Islet of Langerhans (tissue), 1 donor: Measurements from ENCODE around the gene PGBD1.

Source experiments
- FAIRE-seq: peaks from one replicate; lab custom pipeline; 2011; peaks lifted over from hg19 to GRCh38; lab: Jason Lieb, UNC

The PGBD1 gene, protein sequence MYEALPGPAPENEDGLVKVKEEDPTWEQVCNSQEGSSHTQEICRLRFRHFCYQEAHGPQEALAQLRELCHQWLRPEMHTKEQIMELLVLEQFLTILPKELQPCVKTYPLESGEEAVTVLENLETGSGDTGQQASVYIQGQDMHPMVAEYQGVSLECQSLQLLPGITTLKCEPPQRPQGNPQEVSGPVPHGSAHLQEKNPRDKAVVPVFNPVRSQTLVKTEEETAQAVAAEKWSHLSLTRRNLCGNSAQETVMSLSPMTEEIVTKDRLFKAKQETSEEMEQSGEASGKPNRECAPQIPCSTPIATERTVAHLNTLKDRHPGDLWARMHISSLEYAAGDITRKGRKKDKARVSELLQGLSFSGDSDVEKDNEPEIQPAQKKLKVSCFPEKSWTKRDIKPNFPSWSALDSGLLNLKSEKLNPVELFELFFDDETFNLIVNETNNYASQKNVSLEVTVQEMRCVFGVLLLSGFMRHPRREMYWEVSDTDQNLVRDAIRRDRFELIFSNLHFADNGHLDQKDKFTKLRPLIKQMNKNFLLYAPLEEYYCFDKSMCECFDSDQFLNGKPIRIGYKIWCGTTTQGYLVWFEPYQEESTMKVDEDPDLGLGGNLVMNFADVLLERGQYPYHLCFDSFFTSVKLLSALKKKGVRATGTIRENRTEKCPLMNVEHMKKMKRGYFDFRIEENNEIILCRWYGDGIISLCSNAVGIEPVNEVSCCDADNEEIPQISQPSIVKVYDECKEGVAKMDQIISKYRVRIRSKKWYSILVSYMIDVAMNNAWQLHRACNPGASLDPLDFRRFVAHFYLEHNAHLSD

DNA sequence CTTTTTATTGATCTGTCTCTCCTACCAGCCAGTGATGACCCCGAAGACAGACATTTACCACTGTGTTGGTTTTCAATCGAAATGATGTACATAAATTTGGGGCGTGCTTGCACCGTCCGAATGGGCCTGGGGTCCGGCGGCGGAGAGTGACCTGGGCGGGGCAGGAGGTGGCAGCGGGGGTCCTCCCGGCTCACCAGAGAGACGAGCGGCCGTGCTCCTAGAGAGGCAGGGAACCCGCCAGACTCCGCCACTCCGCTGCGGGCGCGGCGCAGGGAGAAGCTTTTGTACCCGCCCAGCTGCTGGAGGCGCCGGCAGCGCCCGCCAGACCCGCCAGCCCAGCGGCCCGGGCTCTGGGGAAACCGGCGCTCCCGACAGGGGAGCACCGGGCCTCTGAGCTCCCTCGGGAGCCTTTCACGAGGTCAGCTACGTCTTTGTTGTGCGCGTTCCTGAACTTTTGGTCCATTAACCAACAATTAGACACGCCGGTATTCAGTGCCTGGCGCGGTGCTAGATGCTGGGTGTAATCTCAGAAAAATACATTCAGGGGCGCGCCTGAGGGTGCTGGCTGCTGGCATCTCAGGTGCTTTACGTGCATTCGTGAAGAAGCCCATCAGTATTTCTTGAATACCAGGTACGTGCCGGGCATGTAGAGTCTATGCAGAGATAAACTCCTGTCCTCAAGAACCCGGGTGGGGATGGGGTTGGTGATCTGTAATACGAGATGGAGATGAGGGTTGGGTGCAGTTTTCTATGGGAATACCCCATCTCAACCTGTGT lies at the start of gene PGBD1:
Gene PGBD1, plus strand, starts transcription at position 285 of the 777 bp plus-strand sequence. CDS start 2,242 bp downstream, outside the sequence.
- no peak for FAIRE-seq

DNA sequence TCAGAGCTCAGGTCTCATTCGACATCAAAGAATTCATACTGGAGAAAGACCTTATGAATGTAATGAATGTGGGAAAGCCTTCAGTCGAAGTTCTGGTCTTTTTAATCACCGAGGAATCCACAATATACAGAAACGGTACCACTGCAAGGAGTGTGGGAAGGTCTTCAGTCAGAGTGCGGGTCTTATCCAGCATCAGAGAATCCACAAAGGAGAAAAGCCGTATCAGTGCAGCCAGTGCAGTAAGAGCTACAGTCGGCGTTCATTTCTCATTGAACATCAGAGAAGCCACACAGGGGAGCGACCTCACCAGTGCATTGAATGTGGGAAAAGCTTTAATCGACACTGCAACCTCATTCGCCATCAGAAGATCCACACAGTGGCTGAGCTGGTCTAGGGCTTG lies 48.6 kb upstream of the PGBD1 start:
- no peak for FAIRE-seq

DNA sequence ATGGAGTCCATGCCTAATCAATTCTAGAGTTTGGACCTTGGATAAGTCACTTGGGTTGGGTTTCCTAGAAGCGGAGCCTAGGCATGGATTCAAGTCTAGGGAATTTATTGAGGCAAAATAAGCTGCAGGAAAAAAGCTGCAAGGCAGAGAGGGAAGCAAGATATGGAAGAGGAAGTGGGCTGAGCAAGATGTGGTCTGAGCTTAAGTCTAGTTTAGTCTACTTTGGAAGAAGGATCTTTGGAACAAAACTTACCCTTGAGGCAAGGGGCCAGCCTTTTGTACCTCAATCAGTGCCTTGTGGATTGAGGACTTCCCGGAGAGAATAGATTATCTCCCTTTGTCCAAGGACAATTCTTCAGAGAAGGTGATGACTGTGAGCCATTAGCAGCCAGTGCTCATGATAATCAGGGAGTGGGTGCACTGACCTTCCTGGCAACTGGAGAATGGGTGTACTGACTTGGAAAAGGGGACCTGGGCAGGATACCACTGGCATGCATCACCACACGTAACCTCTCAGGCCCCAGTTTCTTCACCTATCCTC lies 45.4 kb upstream of the PGBD1 start:
- FAIRE-seq, result no peak

DNA sequence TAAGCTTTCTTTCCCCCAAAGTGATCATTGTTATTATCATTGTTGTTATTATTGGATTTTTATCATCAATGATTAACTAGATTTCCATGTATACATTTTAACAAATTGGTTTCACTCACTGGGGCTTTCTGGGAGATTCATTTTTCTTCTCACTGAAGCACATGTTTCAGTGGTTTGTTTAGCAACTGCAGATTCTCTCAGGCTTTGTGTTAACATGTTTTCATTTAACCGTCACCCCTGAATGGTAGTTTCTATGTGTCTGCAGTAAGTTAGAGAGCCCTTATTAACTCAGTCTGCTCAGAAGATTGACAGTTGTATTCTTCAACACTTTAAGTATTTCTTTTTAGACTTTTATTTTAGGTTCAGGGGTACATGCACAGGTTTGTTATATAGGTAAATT lies 41.7 kb upstream of the PGBD1 start:
- no peak for FAIRE-seq

DNA sequence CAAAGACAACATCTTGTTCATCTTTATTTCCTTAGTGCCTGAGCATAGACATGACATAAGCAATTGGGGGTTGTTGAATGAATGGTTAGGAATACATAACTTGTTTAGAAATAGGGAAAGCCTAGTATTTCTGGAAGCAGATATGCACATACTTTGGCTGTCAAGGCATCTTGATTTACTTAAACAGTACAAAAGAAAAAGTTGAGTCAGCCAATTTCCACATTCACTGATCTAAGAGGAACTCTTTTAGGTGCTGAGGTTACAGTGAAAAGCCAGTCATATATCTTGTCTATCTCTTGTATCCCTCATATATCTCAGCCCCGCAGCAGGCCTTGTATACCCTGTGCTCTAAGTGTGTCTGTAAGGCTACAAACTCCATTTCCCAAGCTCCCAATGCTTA lies 40.9 kb upstream of the PGBD1 start:
- no peak for FAIRE-seq

DNA sequence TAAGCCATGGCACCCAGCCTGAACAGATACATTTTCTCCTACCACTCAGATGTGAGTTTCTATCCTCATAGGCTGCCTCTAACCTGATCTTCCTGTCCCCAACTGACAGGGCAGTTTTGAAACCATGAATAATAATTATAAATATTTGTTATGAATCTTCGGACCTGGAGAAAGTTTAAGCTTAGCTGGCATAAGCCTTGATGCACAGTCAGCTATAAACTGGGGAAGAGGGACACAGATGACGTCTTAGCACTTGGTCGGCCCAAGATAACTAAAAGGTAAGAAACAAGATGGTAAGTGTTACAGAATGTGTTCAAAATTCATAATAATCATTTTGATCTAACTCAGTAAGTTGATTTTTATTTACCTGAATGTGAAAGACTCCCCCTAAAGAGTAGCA lies 37.4 kb upstream of the PGBD1 start:
- no peak for FAIRE-seq

DNA sequence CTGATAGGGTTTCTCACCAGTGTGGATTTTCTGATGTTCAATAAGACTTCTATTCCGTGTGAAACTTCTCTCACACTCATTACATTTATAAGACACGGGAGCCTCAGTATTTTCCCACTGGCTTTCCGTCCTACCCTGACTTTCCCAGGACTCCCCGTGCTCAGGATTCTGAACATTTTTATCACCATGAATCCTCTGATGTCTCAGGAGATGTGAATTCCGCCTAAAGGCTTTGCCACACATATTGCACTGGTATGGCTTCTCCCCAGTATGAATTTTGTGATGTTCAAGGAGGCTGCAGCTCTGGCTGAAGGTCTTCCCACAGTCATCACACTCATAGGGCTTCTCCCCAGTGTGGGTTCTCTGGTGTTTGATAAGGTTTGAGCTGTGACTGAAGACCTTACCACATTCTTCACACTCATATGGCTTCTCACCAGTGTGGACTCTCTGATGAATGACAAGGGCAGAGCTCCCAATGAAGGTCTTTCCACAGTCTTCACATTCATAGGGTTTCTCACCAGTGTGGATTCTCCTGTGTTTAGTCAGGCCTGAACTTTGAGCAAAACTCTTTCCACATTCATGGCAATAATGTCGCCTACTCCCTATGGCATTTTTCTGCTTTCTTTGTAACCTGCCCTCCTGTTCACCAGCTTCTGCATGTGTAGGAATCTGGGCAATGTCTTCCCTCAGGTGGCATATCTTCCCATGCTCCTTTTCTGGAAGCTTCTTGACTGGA lies 36.0 kb upstream of the PGBD1 start:
- FAIRE-seq, result no peak

DNA sequence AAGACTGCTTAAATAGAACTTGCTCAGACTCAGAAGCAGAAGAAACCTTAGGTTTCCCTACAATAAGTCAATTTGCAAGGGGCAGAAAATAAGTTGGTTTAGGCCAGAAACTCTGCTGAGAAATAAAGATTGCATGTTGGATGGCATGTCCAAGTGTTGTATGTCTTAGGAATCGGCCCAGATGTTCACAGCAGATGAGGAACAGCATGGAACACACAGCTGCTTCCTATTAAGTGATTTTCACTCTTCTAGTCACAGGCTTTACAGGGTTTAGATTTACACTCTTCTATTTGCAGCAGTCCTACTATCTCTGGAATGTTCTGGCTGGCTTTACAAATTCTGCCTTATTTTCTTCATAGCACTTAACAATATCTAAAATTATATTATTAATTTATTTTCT lies 32.5 kb upstream of the PGBD1 start:
- no peak for FAIRE-seq

DNA sequence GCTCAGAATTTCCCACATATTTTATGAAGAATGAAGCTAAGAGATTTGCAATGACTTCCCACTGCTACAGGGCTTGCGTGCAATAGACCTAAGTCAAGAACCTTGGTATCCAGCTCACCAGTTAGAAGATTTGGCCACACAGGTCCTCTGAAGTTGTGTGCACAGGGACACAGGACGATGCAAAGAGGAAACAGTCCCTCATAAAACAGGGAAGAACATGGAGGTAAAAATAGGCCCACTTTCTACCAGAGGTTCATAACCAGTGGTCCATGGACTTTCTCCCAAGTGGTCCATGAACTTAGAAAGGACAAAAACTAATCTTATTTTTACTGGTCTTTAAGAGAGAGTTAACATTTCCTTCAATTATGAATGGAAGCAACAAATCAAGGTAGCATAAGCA lies 30.6 kb upstream of the PGBD1 start:
- no peak for FAIRE-seq

DNA sequence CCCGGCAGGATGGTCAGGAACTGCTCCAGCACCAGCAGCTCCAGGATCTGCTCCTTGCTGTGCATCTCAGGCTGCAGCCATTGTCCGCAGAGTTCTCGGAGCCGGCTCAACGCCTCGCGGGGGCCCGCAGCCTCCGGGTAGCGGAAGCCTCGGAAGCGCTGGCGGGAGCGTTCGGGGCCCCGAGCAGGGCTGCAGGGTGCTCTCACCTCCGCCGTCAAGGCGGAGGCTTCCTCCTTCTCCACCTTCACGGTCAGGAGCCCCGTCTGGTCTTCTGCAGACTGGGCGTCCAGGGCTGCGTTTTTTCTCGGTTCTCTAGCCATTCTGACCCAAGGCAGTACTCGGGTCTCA lies 29.7 kb upstream of the PGBD1 start:
- no peak for FAIRE-seq

DNA sequence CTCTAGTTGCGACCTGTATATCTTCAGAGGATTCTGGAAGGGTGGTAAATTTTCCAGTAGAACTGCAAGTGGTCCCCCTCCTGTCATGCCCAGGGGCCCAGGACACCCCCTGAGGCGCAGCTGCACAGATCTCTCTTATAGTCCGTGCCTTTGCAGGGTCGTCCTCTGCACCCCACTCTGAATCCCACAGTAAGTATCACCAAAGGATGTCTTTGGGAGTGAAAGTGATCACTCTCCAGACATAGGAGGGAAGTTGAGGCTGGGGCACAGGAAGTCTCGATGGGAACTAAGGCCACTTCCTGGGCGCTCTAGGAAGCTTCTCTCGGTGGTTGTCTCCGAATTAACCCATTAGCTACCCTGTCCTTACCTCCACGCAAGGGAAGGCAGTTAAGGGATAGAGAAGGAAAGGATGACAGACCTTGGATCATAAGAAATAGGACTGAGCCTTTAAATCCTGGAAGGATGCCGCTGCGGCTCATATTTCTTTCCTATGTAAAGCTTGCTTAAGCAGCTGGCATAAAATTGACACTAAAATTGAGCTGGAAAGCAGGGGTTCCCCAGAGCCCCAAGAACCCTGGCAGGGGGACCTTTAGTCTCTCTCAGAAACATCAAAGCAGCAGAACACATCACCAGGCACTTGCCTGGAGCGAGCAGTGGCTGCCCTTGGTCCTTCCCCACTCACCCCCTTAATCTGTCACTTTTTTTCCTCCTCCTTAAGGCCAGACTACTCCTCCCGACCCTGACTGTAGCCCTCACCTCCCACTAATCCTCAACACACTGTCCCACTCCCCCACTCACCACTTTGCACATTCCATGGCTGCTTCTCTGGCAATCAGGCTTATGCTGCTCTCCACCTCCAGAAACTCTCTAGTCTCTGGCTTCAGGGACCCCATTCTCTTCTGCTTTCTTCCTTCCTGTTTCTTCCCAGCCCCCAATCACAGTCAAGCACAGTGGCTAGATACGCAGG lies 29.1 kb upstream of the PGBD1 start, which contains the start of gene ZKSCAN4:
Gene ZKSCAN4, minus strand, starts transcription at position 261 of the 967 bp plus-strand sequence. CDS start 289 bp downstream, outside the sequence.
- FAIRE-seq, result peak; percentile 36

DNA sequence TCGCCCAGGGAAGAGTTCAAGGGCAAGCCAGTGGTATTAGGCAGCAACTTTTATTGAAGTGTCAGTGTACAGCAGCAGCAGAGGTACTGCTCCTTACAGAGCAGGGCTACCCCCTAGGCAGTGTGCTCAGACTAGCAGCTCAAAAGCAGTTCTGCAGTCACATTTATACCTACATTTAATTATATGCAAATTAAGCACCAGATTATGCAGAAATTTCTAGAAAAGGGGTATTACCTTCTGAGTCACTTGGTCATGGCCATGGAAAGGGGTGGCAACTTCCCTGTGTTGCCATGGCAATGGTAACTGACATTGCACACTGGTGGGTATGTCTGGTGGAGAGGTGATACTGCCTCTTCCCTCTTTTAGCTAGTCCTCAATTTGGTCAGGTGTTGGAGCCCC lies 27.3 kb upstream of the PGBD1 start:
- FAIRE-seq, result no peak

DNA sequence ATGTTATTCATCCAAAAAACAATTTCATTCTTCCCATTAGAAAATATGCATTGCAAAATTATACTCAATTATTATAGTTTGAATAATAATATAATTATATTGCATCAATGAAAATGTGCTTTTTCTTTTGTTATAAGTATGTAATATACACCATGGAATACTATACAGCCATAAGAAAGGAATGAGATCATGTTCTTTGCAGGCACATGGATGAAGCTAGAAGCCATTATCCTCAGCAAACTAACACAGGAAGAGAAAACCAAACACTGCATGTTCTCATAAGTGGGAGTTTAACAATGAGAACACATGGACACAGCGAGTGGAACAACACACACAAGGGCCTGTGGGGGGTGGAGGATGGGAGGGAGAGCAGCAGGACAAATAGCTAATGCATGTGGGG lies 24.3 kb upstream of the PGBD1 start:
- FAIRE-seq, result no peak

DNA sequence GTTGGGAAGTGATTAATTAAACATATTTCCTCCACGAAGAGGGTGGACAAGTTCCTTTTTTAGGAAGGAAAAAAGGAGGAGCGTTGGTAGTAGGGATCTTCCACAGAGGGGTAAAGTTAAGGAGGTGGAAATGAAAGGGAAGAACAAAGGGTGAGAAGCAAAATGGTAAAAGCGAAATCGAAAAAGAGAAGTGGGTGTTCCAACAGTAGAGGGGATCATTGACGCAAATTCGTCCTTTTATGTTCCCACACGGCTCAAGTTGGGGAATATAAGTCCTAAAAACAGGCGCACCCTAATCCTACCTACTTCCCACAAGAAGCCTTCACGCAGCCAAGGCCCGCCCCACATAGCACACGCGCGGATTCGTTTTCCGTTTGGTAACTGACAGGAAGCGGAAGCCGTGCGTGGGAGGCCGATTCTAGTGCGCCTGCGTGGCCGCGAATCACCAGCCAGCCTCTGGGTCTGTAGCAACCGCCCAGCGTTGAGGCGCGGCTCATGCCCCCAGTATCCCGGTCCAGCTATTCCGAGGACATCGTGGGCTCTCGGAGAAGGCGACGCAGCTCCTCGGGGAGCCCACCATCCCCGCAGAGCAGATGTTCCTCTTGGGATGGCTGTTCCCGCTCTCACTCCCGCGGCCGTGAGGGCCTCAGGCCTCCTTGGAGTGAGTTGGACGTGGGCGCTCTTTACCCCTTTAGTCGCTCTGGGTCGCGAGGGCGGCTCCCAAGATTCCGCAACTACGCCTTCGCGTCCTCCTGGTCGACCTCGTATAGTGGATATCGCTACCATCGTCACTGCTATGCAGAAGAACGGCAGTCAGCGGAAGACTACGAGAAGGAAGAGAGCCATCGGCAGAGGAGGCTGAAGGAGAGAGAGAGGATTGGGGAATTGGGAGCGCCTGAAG lies 22.2 kb upstream of the PGBD1 start, which contains the start of gene NKAPL:
Gene NKAPL, plus strand, starts transcription at position 421 of the 901 bp plus-strand sequence. Its CDS starts 75 bp downstream, at position 496.
- no peak for FAIRE-seq

DNA sequence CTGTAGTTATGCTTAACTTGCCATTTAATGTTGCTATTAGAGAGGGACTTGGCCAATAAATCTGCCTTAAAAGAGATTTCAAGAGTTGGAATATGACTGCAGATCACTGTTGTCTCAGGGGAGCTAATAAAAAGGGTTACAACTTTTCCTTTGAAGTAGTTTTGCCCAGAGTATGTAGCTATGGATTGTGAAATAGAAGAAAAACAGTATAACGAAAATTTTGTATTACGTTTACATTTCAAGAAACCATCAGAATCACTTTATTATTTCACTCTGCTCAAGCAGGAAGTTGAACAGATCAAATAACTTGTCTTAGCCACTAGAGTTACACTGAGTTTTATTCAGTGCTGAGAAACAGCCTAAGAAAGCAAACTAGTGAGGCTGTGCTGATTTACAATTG lies 17.4 kb upstream of the PGBD1 start:
- no peak for FAIRE-seq

DNA sequence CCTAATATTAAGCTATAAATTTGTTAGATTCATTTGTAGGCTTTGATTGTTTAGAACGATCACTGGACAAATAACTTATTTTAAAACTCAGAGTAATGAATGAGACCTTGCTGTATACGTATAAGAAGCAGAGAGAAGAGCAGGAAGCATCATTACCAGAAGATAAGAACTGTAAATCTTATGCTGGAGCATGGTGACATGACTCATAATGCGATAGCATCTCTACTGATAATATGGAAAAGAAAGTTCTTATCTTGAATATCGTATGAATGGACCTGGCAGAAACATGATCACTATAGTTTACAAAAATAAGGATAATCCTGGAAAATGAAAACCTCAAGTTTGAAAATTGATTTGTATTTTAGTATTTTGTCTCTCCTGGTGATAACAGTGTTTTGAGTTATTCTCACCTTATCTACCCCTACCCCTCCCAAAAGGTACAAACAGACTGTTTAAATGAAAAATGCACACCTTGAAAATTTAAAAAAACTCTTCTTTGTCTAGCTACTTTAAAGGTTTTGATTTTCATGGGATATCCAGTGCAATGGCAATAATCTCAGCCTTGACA lies 16.5 kb upstream of the PGBD1 start:
- no peak for FAIRE-seq

DNA sequence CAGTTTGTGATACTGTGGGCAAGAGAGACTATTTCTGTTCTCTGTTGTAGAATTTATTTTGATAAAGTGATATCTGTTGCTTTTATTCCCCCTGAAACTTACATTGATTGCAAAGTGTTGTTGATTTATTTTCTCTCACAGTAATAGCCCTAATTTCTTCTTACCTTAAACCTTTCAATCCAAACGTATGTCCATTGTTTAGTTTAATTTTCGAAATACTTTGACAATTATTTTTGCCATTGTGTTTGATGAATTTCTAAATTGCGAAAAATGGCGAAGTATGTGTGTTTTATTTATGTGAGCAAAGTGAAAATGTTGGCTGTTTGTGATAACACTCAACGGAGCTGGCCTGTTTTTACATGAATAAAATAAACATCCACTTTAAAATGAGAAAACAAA lies 14.8 kb upstream of the PGBD1 start:
- no peak for FAIRE-seq

DNA sequence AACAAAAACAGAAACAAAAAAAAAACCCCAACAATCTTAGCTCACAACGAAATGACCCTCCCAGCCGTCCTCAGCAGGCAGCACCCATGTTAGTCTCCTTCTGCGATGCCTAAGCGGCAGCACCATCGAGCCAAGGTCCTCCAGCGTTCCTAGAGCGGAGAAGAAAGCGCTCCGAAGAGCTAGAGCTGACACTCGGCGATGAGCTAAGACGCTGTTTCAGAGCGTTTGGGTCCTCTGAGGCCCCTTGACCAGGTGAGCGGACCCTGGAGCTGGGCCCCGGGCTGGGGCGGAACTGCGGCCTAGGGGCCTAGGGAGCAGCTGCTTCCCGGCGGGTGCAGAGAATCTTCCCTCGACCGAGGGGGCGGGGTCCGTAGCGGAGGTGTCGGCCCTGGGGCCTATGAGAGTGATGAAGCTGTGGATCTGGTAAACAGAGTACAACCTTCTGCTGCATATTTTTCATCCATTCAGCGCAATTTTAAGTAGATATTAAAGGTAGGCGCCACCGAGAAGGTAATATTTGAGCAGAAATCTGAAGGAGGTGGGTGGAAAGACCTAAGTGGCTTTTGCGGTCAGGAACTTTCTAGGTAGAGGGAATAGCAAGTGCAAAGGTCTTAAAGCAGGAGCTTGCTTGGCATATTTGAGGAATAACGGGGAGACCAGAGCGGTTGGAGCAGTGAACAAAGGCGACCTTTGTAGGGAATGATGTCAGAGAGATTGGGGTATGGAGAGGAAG lies 14.2 kb upstream of the PGBD1 start, which contains the start of gene ZSCAN26:
Gene ZSCAN26, plus strand, starts transcription at position 182 of the 733 bp plus-strand sequence. CDS start 4,777 bp downstream, outside the sequence.
- peak; percentile 79 for FAIRE-seq
